Trophoblast cell (in vitro differentiated cells and primary cell): ENCODE results near the gene CR1L.

Experiments
- DNase-seq, 2 donors: peaks; one replicate each; pipeline ENCODE4 v3.0.0-alpha.2; 2016
- H2AFZ ChIP-seq: 2 replicates; pipeline ENCODE4 v1.6.1; 2013; ENCODE audit warnings: low read length, moderate library complexity, mild to moderate bottlenecking; ENCODE audit not compliant: insufficient read depth, poor library complexity
- H2AK5ac ChIP-seq: 2 replicates; pipeline ENCODE4 v1.6.1; 2013; ENCODE audit warnings: mild to moderate bottlenecking, low read length
- H2BK120ac ChIP-seq: 2 replicates; pipeline ENCODE4 v1.6.1; 2013; ENCODE audit warnings: low read length, mild to moderate bottlenecking, moderate library complexity; ENCODE audit not compliant: insufficient read depth, poor library complexity
- H2BK12ac ChIP-seq: 2 replicates; pipeline ENCODE4 v1.6.1; 2013; ENCODE audit warnings: mild to moderate bottlenecking, low read length, moderate library complexity
- H2BK5ac ChIP-seq: 2 replicates; pipeline ENCODE4 v1.6.1; 2013; ENCODE audit warnings: low read length, low read depth, moderate library complexity, mild to moderate bottlenecking; ENCODE audit not compliant: poor library complexity
- H3K14ac ChIP-seq: 2 replicates; pipeline ENCODE4 v1.6.1; 2013; ENCODE audit warnings: mild to moderate bottlenecking, low read length
- H3K18ac ChIP-seq: 2 replicates; pipeline ENCODE4 v1.6.1; 2013; ENCODE audit warnings: mild to moderate bottlenecking, low read length
- H3K23ac ChIP-seq: 2 replicates; pipeline ENCODE4 v1.6.1; 2013; ENCODE audit warnings: low read length
- H3K27ac ChIP-seq: 2 replicates; pipeline ENCODE4 v1.5.1; 2013; ENCODE audit warnings: low read depth, mild to moderate bottlenecking, inconsistent platforms, low read length, moderate library complexity
- H3K27me3 ChIP-seq: 2 replicates; pipeline ENCODE4 v1.6.1; 2013; ENCODE audit warnings: inconsistent platforms, mild to moderate bottlenecking, low read length, moderate library complexity; ENCODE audit not compliant: insufficient read depth
- H3K36me3 ChIP-seq, 2 experiments: 1 replicate in 1 of 2; 2 replicates in 1 of 2; pipeline ENCODE4 v1.6.1; 2013; ENCODE audit warnings: low read length in 2 of 2, mild to moderate bottlenecking in 2 of 2, moderate library complexity in 1 of 2; ENCODE audit not compliant: insufficient read depth in 2 of 2, control insufficient read depth in 1 of 2
- H3K4ac ChIP-seq: 2 replicates; pipeline ENCODE4 v1.6.1; 2013; ENCODE audit warnings: low read depth, mild to moderate bottlenecking, low read length, moderate library complexity
- H3K4me1 ChIP-seq, 2 experiments: 1 replicate in 1 of 2; 2 replicates in 1 of 2; pipeline ENCODE4 v1.6.1; 2013; ENCODE audit warnings: low read length in 2 of 2, mild to moderate bottlenecking in 2 of 2, moderate library complexity in 1 of 2; ENCODE audit not compliant: insufficient read depth in 2 of 2, control insufficient read depth in 1 of 2
- H3K4me2 ChIP-seq: 2 replicates; pipeline ENCODE4 v1.6.1; 2013; ENCODE audit warnings: inconsistent platforms, mild to moderate bottlenecking, low read length, moderate library complexity
- H3K4me3 ChIP-seq: 2 replicates; pipeline ENCODE4 v1.5.1; 2013; ENCODE audit warnings: mild to moderate bottlenecking, low read depth, low read length, inconsistent platforms
- H3K79me1 ChIP-seq: one replicate; pipeline ENCODE4 v1.6.1; 2013; ENCODE audit warnings: low read length
- H3K79me2 ChIP-seq: 2 replicates; pipeline ENCODE4 v1.6.1; 2013; ENCODE audit warnings: low read length, mild to moderate bottlenecking; ENCODE audit not compliant: control insufficient read depth, insufficient read depth, poor library complexity
- H3K9ac ChIP-seq: 2 replicates; pipeline ENCODE4 v1.6.1; 2013; ENCODE audit warnings: mild to moderate bottlenecking, low read length
- H3K9me3 ChIP-seq: 2 replicates; pipeline ENCODE4 v1.6.1; 2013; ENCODE audit warnings: low read depth, mild to moderate bottlenecking, control low read depth, inconsistent platforms, low read length; ENCODE audit not compliant: insufficient read depth
- H4K12ac ChIP-seq: 2 replicates; pipeline ENCODE4 v1.6.1; 2013; ENCODE audit warnings: low read depth, mild to moderate bottlenecking, low read length, moderate library complexity
- H4K8ac ChIP-seq: 2 replicates; pipeline ENCODE4 v1.6.1; 2013; ENCODE audit warnings: low read depth, mild to moderate bottlenecking, low read length, moderate library complexity
- H4K91ac ChIP-seq: one replicate; pipeline ENCODE4 v1.6.1; 2013; ENCODE audit warnings: low read depth, mild to moderate bottlenecking, low read length, moderate library complexity
- WGBS: extraction: QIAGEN DNeasy Blood & Tissue Kit; methylation state at CpG from one replicate; pipeline ENCODE4 v1.1.7; 2013; ENCODE audit warnings: missing lambda C conversion rate; ENCODE audit not compliant: insufficient read length, insufficient coverage; ENCODE audit errors: extremely low coverage; 5-methylcytosine and 5-hydroxymethylcytosine counted together

The CR1L gene

GRCh38 chr1:207649210-207649753 lies 4.3 kb downstream of the CR1L start:
- Histone ChIP-seq H3K27ac (no peak overlapping the region), H3K4me1 (no peaks in the 10 kb centered on the region), H3K4me3 (no peak overlapping the region), H3K27me3 (no peaks in the 10 kb centered on the region), H4K91ac (no peak overlapping the region), H4K12ac (no peak overlapping the region), H2AK5ac (no peak overlapping the region), H3K4ac (no peak overlapping the region), H3K9ac (no peak overlapping the region), H3K18ac (no peak overlapping the region), H3K36me3 (no peaks in the 10 kb centered on the region), H3K14ac (no peak overlapping the region), H3K23ac (no peak overlapping the region), H2BK12ac (no peak overlapping the region), H3K79me1 (no peaks in the 10 kb centered on the region), H3K9me3 (peaks cover 2% of the 10 kb centered on the region), H4K8ac (no peak overlapping the region), H2BK5ac (no peak overlapping the region), H3K79me2 (no peaks in the 10 kb centered on the region), H2BK120ac (no peak overlapping the region), H3K4me2 (no peak overlapping the region), H2AFZ (no peak overlapping the region)
- no peak for DNase-seq
- WGBS: no CpG with 5 or more reads among the region's 5 CpGs

- H2AK5ac ChIP-seq: no peak overlapping the region
Observed at GRCh38 chr1:207649865-207650580, 5.1 kb downstream of the CR1L start.

GRCh38 chr1:207651583-207651982 lies 6.7 kb downstream of the CR1L start:
- no peaks in the 10 kb centered on the region for H3K9me3 ChIP-seq
- H4K8ac ChIP-seq: no peak overlapping the region
- no CpG with 5 or more reads among the region's 1 CpG for WGBS
- H3K36me3 ChIP-seq: no peaks in the 10 kb centered on the region
- H3K79me1 ChIP-seq: no peaks in the 10 kb centered on the region
- H3K9ac ChIP-seq: no peak overlapping the region
- H2BK12ac ChIP-seq: no peak overlapping the region
- H4K91ac ChIP-seq: no peak overlapping the region
- no peak overlapping the region for H3K27ac ChIP-seq
- no peaks in the 10 kb centered on the region for H3K4me1 ChIP-seq
- no peaks in the 10 kb centered on the region for H3K27me3 ChIP-seq
- no peak overlapping the region for H2AFZ ChIP-seq
- no peak overlapping the region for H3K4me3 ChIP-seq
- H3K4ac ChIP-seq: no peak overlapping the region
- no peak for DNase-seq
- H3K18ac ChIP-seq: no peak overlapping the region
- no peak overlapping the region for H2BK5ac ChIP-seq
- no peak overlapping the region for H3K23ac ChIP-seq
- H2BK120ac ChIP-seq: no peak overlapping the region
- H3K79me2 ChIP-seq: no peaks in the 10 kb centered on the region
- H2AK5ac ChIP-seq: no peak overlapping the region
- no peak overlapping the region for H3K4me2 ChIP-seq
- H3K14ac ChIP-seq: no peak overlapping the region
- no peak overlapping the region for H4K12ac ChIP-seq

More at GRCh38 chr1:207649865-207650580, 5.1 kb downstream of the CR1L start:
- Histone ChIP-seq H3K4me2 (no peak overlapping the region), H2BK5ac (no peak overlapping the region), H3K4me1 (no peaks in the 10 kb centered on the region), H3K27ac (no peak overlapping the region), H3K79me1 (no peaks in the 10 kb centered on the region), H3K4me3 (no peak overlapping the region), H4K12ac (no peak overlapping the region), H3K9me3 (peaks cover 2% of the 10 kb centered on the region), H3K4ac (no peak overlapping the region), H3K27me3 (no peaks in the 10 kb centered on the region), H3K36me3 (no peaks in the 10 kb centered on the region), H3K18ac (no peak overlapping the region), H4K8ac (no peak overlapping the region), H2AFZ (no peak overlapping the region), H3K23ac (no peak overlapping the region), H3K79me2 (no peaks in the 10 kb centered on the region), H3K9ac (no peak overlapping the region), H2BK12ac (no peak overlapping the region), H2BK120ac (no peak overlapping the region), H3K14ac (no peak overlapping the region), H4K91ac (no peak overlapping the region)
- no CpG with 5 or more reads among the region's 4 CpGs for WGBS
- no peak for DNase-seq

- Histone ChIP-seq H2AK5ac (no peak overlapping the region), H3K79me1 (no peaks in the 10 kb centered on the region), H3K4me3 (no peak overlapping the region), H3K14ac (no peak overlapping the region), H2BK12ac (no peak overlapping the region), H3K4ac (no peak overlapping the region), H4K91ac (no peak overlapping the region), H3K27ac (no peak overlapping the region), H3K4me1 (no peaks in the 10 kb centered on the region), H4K12ac (no peak overlapping the region), H3K36me3 (no peaks in the 10 kb centered on the region), H3K23ac (no peak overlapping the region), H3K9me3 (no peaks in the 10 kb centered on the region), H3K9ac (no peak overlapping the region), H3K18ac (no peak overlapping the region), H3K79me2 (no peaks in the 10 kb centered on the region), H2AFZ (no peak overlapping the region), H2BK120ac (no peak overlapping the region), H2BK5ac (no peak overlapping the region), H3K4me2 (no peak overlapping the region), H3K27me3 (no peaks in the 10 kb centered on the region), H4K8ac (no peak overlapping the region)
- DNase-seq: no peak
- WGBS: no CpG with 5 or more reads among the region's 2 CpGs
Observed at GRCh38 chr1:207654320-207654719, 9.4 kb downstream of the CR1L start.
